ENCODE measurements around the gene ANKFN1. TPM values are rescaled to one million over a fixed set of nuclear protein-coding genes. Genes with fewer than 3 reads are reported as not detected.

ANKFN1 gene
- polyA plus RNA-seq, 3 donors = not detected

DNA sequence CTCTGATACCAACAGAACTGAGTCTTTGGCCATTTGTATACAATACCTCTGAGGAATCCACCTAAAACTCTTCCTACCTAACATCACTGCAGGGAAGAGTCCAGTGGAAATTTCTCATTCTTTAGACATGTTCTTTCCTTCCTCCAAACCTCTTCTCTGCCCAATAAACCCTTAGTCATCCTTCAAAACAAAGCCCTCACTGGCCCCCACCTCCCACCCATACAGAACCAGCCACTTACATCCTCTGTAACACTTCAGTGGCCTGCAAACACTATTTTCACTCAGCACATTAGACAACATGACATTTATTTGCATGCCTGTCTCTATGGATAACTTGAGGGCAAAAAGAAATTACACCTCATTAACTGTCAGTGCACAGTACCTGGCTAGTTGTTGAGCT lies 239.9 kb downstream of the ANKFN1 start:
- H3K27me3 Mint-ChIP-seq (ENCODE audit: low read depth in 3 of 3) = peaks cover 0 to 3% (median 0%) of the 10 kb centered on the region in 3 donors
- DNase-seq = no peak
- no peak overlapping the region for H3K27ac Mint-ChIP-seq
- H3K27ac ChIP-seq (ENCODE audit: low read depth in 1 of 2, low read length in 2 of 2) = no peak overlapping the region
- H3K36me3 ChIP-seq (replicated peaks in 1 of 2; ENCODE audit: control insufficient read depth in 1 of 2, insufficient read depth in 2 of 2, low read length in 2 of 2) = no peaks in the 10 kb centered on the region
- no peaks in the 10 kb centered on the region for H3K4me1 ChIP-seq (ENCODE audit: control insufficient read depth in 1 of 2, insufficient read depth in 2 of 2, low read length in 2 of 2)
- H3K36me3 Mint-ChIP-seq = no peaks in the 10 kb centered on the region
- no peak overlapping the region for H3K4me3 ChIP-seq (replicated peaks in 1 of 3; ENCODE audit: low read depth in 2 of 3, low read length in 3 of 3)
- H4K20me1 ChIP-seq (ENCODE audit: insufficient read depth, low read length) = no peaks in the 10 kb centered on the region
- TF ChIP-seq, protein P1, sequence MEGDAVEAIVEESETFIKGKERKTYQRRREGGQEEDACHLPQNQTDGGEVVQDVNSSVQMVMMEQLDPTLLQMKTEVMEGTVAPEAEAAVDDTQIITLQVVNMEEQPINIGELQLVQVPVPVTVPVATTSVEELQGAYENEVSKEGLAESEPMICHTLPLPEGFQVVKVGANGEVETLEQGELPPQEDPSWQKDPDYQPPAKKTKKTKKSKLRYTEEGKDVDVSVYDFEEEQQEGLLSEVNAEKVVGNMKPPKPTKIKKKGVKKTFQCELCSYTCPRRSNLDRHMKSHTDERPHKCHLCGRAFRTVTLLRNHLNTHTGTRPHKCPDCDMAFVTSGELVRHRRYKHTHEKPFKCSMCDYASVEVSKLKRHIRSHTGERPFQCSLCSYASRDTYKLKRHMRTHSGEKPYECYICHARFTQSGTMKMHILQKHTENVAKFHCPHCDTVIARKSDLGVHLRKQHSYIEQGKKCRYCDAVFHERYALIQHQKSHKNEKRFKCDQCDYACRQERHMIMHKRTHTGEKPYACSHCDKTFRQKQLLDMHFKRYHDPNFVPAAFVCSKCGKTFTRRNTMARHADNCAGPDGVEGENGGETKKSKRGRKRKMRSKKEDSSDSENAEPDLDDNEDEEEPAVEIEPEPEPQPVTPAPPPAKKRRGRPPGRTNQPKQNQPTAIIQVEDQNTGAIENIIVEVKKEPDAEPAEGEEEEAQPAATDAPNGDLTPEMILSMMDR (IDR thresholded peaks at IDR 0.05) = no peak
- no peak overlapping the region for H3K4me2 ChIP-seq (replicated peaks; ENCODE audit: extremely low read depth, low read length, poor library complexity, severe bottlenecking)
- intact Hi-C loops (cut with micrococcal nuclease) = no loop called here
- H3K9me3 Mint-ChIP-seq = peaks cover 0 to 5% (median 0%) of the 10 kb centered on the region in 7 donors
- H3K27me3 ChIP-seq (ENCODE audit: control insufficient read depth in 2 of 2, insufficient read depth in 2 of 2, low read length in 2 of 2) = no peaks in the 10 kb centered on the region
- no peak overlapping the region for H2AFZ ChIP-seq (ENCODE audit: insufficient read depth, low read depth, low read length, poor library complexity, severe bottlenecking)
- no peaks in the 10 kb centered on the region for H3K9me3 ChIP-seq (replicated peaks in 1 of 2; ENCODE audit: control insufficient read depth in 1 of 2, insufficient read depth in 1 of 2, low read length in 2 of 2)
- H3K79me2 ChIP-seq (ENCODE audit: insufficient read depth, low read length) = no peaks in the 10 kb centered on the region
- no peaks in the 10 kb centered on the region for H3K4me1 Mint-ChIP-seq
- no peak overlapping the region for H3K4me3 Mint-ChIP-seq
- H3K9ac ChIP-seq (ENCODE audit: insufficient read depth, low read length, poor library complexity, severe bottlenecking) = no peak overlapping the region

- Histone ChIP-seq H3K4me2 (replicated peaks; ENCODE audit: extremely low read depth, low read length, poor library complexity, severe bottlenecking) (no peak overlapping the region), H3K4me1 (ENCODE audit: control insufficient read depth in 1 of 2, insufficient read depth in 2 of 2, low read length in 2 of 2) (no peaks in the 10 kb centered on the region), H3K79me2 (ENCODE audit: insufficient read depth, low read length) (no peaks in the 10 kb centered on the region), H3K36me3 (replicated peaks in 1 of 2; ENCODE audit: control insufficient read depth in 1 of 2, insufficient read depth in 2 of 2, low read length in 2 of 2) (no peaks in the 10 kb centered on the region), H3K4me3 (replicated peaks in 1 of 3; ENCODE audit: low read depth in 2 of 3, low read length in 3 of 3) (no peak overlapping the region), H4K20me1 (ENCODE audit: insufficient read depth, low read length) (no peaks in the 10 kb centered on the region), H3K27ac (ENCODE audit: low read depth in 1 of 2, low read length in 2 of 2) (no peak overlapping the region), H2AFZ (ENCODE audit: insufficient read depth, low read depth, low read length, poor library complexity, severe bottlenecking) (no peak overlapping the region), H3K27me3 (ENCODE audit: control insufficient read depth in 2 of 2, insufficient read depth in 2 of 2, low read length in 2 of 2) (no peaks in the 10 kb centered on the region), H3K9me3 (replicated peaks in 1 of 2; ENCODE audit: control insufficient read depth in 1 of 2, insufficient read depth in 1 of 2, low read length in 2 of 2) (no peaks in the 10 kb centered on the region), H3K9ac (ENCODE audit: insufficient read depth, low read length, poor library complexity, severe bottlenecking) (no peak overlapping the region)
- no peak for DNase-seq
- Mint-ChIP-seq H3K27ac (no peak overlapping the region), H3K9me3 (no peaks in the 10 kb centered on the region), H3K27me3 (ENCODE audit: low read depth in 3 of 3) (peaks cover 0 to 3% (median 0%) of the 10 kb centered on the region in 3 donors), H3K4me3 (no peak overlapping the region), H3K4me1 (no peaks in the 10 kb centered on the region), H3K36me3 (no peaks in the 10 kb centered on the region)
- intact Hi-C loops (cut with micrococcal nuclease) = no loop called here
- WGBS (ENCODE audit: insufficient coverage) = 97% methylated on average over 4 of the region's 5 CpGs
- TF ChIP-seq, protein P1 (IDR thresholded peaks at IDR 0.05) = no peak
Measured at GRCh38 chr17:56395787-56396186, 242.5 kb downstream of the ANKFN1 start.
